ENCODE measurements around the gene FJX1.
"Not testable (repeated sequence)": the region's sequence is repeated elsewhere in the genome, so short reads cannot be mapped to it uniquely, and the experiment has no call there.

DNA sequence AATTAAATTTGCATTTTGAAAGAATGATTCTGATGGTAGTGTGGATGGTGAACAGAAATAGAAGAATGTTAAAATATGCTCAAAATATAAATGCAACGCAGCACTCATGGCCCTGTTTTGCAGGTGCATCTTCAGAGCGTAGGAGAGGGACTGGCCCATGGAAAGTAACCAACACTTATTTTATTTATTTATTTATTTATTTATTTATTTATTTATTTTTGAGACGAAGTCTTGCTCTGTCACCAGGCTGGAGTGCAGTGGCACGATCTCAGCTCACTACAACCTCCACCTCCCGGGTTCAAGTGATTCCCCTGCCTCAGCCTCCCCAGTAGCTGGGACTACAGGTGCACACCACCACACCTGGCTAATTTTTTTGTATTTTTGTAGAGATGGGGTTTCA, 34.5 kb downstream of the FJX1 start:
- TF ChIP-seq CTCF, POLR2A, POLR2AphosphoS5 (IDR thresholded peaks at IDR 0.05): not testable (repeated sequence)
